ENCODE measurements around the gene COMMD6. TPM values are rescaled to one million over a fixed set of nuclear protein-coding genes. Genes with fewer than 3 reads are reported as not detected.

The COMMD6 gene
- total RNA-seq, 2 donors from 2014 or later, result 118 to 157 TPM

DNA sequence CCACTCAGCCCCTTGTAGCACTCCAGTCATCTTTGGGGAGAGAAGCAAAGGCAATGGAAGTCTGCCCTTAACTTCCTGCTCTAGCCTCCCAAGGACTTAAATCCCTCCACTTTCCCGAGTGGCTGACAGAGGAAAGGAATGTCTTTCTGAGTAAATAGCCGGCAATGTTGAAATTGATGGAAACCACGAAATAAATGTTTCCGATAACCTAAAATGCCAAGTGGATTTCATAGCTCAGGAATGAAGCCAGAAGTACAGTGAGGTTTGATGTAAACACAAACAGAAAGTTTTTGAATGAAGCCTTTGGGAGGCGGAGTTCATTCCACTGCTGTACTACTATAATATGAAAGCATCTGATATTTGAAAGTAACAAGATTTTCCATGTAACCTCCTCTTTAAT, 41.7 kb downstream of the COMMD6 start:
- TF ChIP-seq, protein P1, sequence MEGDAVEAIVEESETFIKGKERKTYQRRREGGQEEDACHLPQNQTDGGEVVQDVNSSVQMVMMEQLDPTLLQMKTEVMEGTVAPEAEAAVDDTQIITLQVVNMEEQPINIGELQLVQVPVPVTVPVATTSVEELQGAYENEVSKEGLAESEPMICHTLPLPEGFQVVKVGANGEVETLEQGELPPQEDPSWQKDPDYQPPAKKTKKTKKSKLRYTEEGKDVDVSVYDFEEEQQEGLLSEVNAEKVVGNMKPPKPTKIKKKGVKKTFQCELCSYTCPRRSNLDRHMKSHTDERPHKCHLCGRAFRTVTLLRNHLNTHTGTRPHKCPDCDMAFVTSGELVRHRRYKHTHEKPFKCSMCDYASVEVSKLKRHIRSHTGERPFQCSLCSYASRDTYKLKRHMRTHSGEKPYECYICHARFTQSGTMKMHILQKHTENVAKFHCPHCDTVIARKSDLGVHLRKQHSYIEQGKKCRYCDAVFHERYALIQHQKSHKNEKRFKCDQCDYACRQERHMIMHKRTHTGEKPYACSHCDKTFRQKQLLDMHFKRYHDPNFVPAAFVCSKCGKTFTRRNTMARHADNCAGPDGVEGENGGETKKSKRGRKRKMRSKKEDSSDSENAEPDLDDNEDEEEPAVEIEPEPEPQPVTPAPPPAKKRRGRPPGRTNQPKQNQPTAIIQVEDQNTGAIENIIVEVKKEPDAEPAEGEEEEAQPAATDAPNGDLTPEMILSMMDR (IDR thresholded peaks at IDR 0.05), result no peak
- intact Hi-C loops (cut with DNase I), result no loop called here
- no peak overlapping the region for H3K4me3 ChIP-seq
- DNase-seq, result no peak
- H3K9me3 ChIP-seq, result no peaks in the 10 kb centered on the region
- H3K9ac ChIP-seq (ENCODE audit: low read depth in 2 of 2, low read length in 2 of 2), result no peak overlapping the region
- H3K4me1 ChIP-seq, result no peaks in the 10 kb centered on the region
- H3K36me3 ChIP-seq, result no peaks in the 10 kb centered on the region
- H3K27me3 ChIP-seq, result no peaks in the 10 kb centered on the region
- H3K27ac ChIP-seq, result no peak overlapping the region

DNA sequence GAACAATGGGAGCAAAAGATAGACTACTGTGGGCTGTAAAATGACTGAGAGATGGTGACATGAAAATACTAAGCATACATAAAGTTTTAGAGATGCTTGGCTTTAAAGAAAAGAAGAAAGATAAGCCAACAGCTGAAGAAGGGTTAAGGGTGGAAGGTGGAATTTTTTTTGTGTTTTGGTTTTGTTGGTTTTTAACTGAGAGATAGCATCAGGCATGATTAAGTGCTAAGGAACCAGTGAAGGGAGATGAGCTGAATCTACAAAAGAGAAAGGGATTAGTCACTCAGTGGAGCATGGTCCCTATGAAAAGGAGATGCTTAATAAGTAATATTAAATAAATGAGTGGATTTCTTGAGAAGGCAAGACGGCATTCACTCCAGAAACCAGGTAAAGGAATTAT, 43.1 kb downstream of the COMMD6 start:
- no peaks in the 10 kb centered on the region for H3K27me3 ChIP-seq
- H3K4me1 ChIP-seq, result no peaks in the 10 kb centered on the region
- H3K27ac ChIP-seq, result no peak overlapping the region
- H3K36me3 ChIP-seq, result no peaks in the 10 kb centered on the region
- intact Hi-C loops (cut with DNase I), result no loop called here
- no peak overlapping the region for H3K4me3 ChIP-seq
- TF ChIP-seq, protein P1 (IDR thresholded peaks at IDR 0.05), result no peak
- DNase-seq, result no peak
- H3K9me3 ChIP-seq, result no peaks in the 10 kb centered on the region
- H3K9ac ChIP-seq (ENCODE audit: low read depth in 2 of 2, low read length in 2 of 2), result no peak overlapping the region

DNA sequence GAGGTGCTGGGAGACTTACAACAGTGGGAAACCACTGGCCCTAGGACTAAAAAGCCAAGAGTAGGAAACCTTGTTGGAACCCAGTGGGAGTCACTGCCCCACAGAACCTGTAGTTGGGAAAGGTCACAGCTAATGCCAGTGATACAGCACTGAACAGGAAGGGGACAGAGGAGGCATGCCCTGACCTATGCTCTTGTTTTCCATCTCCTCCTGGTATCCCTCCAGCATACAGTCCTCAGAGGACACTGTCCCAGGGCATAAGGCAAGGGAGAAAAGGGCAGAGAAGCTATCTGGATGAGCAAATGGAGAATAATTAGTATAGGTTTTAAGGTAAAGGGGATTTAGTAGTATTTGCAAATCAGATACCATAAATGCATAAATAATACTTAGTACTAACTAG, 44.5 kb downstream of the COMMD6 start:
- no peaks in the 10 kb centered on the region for H3K36me3 ChIP-seq
- TF ChIP-seq, protein P1 (IDR thresholded peaks at IDR 0.05), result no peak
- no peaks in the 10 kb centered on the region for H3K4me1 ChIP-seq
- no peak overlapping the region for H3K9ac ChIP-seq (ENCODE audit: low read depth in 2 of 2, low read length in 2 of 2)
- no peak overlapping the region for H3K4me3 ChIP-seq
- intact Hi-C loops (cut with DNase I), result no loop called here
- no peaks in the 10 kb centered on the region for H3K9me3 ChIP-seq
- H3K27ac ChIP-seq, result no peak overlapping the region
- no peaks in the 10 kb centered on the region for H3K27me3 ChIP-seq
- DNase-seq, result no peak

DNA sequence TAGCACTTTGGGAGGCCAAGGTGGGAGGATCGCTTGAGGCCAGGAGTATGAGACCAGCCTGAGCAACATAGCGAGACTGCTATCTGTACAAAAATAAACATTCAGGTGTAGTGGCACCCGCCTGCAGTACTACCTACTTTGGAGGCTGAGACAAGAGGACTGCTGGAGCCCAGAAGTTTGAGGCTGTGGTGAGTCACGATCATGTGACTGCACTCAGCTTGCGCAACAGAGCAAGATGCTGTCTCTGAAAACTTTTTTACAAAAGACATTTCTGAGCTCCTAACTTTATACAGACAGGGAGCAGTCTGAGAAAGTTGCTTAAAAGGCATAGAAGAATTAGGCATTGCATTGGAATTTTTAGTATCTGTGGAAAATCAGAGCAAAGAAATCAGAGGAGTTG, 45.3 kb downstream of the COMMD6 start:
- Histone ChIP-seq H3K27me3 (no peaks in the 10 kb centered on the region), H3K36me3 (no peaks in the 10 kb centered on the region), H3K9ac (ENCODE audit: low read depth in 2 of 2, low read length in 2 of 2) (no peak overlapping the region), H3K27ac (no peak overlapping the region), H3K4me1 (no peaks in the 10 kb centered on the region), H3K4me3 (no peak overlapping the region), H3K9me3 (no peaks in the 10 kb centered on the region)
- intact Hi-C loops (cut with DNase I), result no loop called here
- TF ChIP-seq, protein P1 (IDR thresholded peaks at IDR 0.05), result no peak
- no peak for DNase-seq

DNA sequence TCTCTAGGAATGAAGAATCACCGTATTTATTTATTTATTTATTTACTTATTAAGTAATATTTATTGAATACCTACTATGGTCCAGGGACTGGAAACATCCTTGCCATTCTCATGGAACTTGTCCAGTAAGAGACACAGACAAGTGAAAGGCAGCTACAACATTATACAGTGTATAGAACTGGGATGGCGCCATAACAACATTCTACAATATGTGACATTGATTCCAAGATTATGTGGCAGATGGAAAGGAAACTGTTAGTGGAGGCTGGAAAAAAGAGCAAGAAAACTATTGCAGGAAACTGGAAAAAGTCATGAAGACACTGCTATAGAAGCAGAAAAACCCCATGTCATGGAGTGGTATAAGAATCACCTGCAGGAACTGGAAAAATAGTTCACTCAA, 46.3 kb downstream of the COMMD6 start:
- H3K27me3 ChIP-seq, result no peaks in the 10 kb centered on the region
- H3K9me3 ChIP-seq, result no peaks in the 10 kb centered on the region
- DNase-seq, result no peak
- H3K4me3 ChIP-seq, result no peak overlapping the region
- no peak overlapping the region for H3K9ac ChIP-seq (ENCODE audit: low read depth in 2 of 2, low read length in 2 of 2)
- TF ChIP-seq, protein P1 (IDR thresholded peaks at IDR 0.05), result no peak
- no peaks in the 10 kb centered on the region for H3K36me3 ChIP-seq
- H3K27ac ChIP-seq, result no peak overlapping the region
- intact Hi-C loops (cut with DNase I), result no loop called here
- no peaks in the 10 kb centered on the region for H3K4me1 ChIP-seq
